GM21423 (cell line): ENCODE data around the gene MGRN1.

ENCODE experiments used
- ATAC-seq: cut with Tn5 transposase; IDR thresholded peaks from one replicate; pipeline ENCODE4 v1.9.1; 2021; ENCODE audit warnings: mild to moderate bottlenecking, moderate library complexity; ENCODE audit not compliant: unreplicated experiment

Gene MGRN1

DNA sequence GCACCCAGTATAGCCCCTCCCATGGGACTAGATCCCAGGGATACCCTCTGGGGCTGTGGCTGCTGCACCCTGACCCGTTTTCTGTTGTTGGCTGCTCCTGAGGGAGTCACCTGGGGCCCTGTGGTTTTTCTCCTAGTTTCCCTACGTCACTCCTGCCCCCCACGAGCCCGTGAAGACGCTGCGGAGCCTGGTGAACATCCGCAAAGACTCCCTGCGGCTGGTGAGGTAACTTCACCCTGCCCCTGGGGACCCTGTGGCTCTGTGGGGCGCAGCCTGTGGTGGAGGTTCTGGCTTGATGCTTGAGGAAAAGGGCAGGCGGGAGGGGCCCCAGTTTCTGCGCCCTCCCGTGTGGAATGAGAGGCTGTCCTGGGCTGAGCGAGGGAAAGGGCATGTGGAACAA, 27.2 kb downstream of the MGRN1 start:
- ATAC-seq = peak; percentile 39

DNA sequence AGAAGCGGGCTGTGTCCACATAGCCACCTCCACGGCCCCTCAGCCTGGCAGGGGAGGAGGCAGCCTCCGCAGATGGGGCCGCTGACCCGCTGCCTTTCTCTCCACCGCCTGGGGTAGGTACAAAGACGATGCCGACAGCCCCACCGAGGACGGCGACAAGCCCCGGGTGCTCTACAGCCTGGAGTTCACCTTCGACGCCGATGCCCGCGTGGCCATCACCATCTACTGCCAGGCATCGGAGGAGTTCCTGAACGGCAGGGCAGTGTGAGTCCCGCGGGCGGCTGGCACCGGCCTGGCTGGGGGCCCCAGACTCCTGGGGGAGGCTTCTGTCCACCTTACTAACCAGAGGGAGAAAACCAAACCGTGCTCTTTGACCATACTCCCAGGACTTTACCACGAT, 27.9 kb downstream of the MGRN1 start:
- ATAC-seq = no peak

DNA sequence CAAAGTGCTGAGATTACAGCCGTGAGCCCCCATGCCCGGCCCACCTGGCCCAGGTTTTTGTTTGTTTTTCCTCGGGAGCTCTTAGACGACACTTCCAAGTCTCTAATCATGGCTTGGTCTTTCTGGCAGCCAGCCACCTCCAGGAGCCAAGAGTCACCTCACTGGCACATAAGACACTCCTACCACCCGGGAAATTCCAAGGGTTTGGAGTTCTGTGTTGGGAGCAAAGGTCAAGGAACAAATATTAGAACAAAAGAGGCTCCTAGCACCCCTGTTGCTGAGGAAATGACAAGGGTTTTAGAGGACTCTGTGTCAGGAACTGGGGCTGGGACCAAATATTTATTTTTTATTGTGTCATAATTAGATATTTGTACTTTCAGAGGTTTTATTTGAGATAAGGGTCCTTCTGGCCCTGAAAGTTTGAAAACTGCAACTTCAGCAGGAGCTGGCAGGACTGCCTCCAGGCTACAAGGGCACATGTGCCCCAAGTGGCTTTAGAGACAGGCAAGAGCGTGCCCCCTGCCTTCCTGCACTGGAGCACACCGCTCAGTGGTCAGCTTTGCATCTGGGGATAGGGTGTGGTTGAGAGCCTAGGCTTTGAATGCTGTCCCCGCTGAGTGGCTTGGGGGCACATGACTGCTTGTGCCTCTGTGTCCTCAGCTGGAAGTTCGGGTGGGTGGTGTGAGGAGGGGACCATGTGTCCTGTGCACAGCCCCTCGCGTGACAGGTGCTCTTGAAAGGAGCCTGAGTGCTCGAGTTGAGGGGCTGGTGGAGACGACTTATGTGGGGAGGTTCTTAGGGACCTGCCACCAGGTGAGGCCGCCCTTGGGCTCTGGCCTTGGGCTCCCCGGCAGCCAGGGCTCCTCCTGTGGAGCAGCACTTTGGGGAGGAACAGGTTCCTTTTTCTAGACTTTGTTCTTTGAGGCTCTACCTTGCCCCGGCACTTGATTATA, 29.7 kb downstream of the MGRN1 start:
- ATAC-seq = no peak

DNA sequence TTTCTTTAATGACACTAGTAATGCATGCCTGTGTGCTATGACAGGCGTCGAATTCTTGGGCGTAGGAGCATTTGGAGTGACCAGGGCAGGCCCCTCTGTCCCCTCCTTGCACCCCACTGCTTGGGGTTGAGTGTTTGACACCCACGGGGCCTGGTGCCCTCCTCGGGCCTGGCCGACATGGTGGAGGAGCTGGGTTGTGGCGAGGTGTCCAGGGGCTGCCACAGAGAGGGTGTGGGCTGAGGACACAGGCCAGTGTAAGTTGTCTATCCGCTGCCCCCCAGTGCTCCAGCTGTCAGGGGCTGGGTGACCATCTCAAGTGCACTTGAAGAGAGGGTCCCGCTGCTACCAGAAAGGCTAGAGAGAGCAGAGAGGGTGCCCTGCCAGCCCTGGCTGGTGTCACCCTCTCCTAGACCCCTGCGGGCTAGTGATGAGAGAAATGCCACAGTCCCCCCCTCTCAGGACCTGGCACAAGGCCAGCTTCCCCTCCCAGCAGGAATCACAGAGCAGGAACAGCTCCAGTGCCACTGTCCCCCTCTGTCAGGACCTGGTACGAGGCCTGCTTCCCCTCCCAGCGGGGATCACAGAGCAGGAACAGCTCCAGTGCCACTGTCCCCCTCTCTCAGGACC, 30.5 kb downstream of the MGRN1 start:
- no peak for ATAC-seq

DNA sequence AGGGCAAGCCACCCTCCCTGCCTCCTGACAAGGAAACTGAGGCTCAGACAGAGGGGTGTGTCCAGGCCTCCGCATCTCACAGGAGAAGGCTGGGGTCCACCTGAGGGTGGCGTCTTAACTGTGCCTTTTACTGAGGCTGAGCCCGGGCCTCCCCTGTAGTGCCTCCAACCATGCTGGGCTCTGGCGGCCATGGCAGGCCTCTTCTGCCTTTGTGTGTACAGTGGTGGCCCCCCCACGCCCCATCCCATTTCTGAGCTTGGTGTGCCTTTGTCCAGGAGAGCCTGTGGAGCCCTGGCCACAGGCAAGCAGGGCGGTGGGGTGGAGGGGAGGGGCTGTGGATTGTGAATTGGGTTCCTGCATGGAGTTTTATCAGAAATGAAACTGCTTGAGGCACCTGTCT, 31.2 kb downstream of the MGRN1 start:
- no peak for ATAC-seq

DNA sequence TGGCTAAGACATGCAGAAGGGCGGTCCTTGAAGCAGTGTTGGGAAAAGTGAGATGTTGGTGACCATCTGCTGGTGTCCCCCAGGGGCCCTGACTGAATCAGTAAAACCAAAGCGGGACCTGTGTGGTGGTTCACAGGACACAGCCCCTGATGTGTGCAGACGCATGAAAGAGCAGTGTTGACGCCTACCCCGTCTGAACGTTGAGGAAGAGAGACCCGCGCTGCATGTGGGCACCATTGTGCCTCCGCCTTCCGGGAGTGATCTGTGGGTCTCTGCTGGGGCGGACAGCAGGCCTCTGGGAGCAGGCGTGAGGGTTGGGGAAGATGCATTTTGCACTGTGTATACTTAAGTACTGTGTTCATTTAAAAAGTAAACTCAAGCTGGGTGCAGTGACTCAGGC, 31.6 kb downstream of the MGRN1 start:
- no peak for ATAC-seq

DNA sequence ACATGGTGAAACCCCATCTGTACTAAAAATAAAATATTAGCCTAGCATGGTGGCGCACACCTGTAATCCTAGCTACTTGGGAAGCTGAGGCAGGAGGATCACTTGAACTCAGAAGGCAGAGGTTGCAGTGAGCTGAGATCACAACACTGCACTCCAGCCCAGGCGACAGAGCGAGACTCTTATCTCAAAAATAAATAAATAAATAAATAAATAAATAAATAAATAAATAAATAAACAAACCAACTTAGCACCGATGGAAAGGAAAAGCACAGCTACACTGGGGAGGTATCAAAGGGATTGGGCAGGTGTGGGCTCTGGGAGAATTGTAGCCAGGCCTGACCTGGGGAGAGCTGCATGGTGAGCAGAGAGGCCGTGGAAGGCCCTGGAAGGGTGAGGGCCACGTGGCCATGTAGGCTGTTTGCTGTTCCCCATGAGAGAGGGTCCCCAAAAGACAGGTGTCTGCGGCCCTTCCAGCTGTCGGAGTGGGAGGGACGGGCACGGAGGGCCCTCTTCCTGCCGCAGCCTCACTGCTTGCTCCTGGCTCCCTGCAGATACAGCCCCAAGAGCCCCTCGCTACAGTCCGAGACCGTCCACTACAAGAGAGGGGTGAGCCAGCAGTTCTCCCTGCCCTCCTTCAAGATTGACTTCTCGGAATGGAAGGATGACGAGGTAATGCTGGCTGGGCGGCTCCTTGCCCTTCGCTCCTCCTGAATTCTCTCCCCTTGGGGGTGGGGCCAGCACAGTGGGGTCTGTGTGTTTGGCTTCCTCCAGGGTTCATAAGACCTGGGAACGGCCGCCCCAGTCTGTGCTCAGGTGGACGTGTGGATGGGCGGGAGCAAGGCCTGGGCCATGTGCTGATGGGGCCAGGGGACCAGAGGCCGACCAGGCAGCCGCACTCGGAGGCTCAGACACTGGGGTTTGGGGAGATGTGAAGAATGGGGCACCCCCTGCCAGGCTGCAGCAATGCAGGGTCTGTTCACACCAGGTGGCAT, 32.4 kb downstream of the MGRN1 start:
- ATAC-seq = no peak

DNA sequence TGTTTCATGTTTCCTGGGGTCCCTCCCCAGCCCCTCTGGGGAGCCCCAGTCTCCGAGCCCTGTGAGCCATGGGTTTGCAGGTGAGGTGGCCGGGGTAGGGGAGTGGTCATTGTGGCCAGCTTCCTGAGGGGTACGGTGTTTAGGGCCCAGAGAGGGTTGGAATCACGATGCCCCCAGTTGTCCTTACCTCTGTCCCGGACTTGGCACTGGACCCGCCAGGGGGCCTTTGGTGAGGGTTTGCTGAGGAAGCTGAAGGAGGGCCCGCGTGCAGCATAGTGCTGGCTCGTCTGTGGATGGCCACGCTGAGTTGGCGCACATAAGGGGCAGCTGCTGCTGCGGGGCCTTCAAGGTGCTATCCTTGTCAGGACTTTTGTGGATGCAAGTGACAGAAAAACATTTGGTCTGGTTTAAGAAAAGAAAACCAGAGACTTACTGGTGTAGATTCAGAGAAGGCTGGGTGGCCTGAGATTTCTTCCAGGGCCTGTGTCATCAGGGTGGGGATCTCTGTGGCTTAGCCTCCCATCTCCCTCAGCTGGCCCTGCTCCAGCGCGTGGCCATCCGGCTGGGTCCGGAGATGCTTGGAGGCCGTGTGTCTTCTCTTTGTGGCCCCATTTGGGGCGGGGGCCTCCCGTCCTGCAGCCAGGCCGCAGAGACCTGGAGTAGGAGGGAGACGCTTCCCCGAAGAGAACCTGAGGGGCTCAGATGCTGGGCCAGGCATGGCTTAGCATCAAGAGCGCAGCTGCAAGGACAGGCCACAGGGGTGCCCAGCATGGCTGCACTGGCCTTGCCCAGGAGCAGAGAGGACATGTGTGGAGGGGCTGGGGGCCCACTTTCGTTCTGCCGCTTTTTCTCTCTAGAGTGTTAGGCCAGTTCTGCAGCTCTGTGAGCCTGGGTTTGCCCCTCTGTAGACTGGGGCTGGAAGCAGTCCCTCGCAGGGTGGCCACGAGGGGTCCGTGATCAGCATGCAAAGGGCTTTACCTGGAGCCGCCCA, 35.0 kb downstream of the MGRN1 start:
- ATAC-seq = no peak

DNA sequence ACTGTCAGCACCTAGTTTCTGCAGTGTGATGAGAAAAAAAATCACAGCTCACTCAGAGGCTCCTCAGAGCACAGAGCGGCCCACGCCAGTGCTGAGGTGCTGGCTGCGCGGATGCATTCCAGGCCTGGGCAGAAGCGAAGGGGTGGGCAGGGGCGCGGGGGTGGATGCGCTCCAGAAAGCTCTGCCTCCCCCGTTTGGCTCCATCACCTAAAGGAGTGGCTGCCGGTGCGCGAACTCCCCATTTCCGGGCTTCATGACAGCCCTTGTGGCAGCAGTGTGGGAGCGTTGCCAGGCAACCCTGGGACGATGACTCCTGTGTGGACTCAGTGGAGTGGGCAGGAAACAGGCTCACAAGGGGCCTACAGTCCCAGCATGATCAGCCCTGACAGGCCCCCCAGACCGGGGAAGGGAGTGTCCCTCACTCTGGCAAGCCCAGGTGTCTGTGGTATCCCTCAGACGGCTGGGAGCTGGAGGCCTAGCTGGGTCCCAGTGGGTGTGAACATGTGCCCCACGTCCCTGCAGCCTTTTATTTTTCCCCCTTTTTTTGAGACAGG, 35.9 kb downstream of the MGRN1 start:
- no peak for ATAC-seq

DNA sequence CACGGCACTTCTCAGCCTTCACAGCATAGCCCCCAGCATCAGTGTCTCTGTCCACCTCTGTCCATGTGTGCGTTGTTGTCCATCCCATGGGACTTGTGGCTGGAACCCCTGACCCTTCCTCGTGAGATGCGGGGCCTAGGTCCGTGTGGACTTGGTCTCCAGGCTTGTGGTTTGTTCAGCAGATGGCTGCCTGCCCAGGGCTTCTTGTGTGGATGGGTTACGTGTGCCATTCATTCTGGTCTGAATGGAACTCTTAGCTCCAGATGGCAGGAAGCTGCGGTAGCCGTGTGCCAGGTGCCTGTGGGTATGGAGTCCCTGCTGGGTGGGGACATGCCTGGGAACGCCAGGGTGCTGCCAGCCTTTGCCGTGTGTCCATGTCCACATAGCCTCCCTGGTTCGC, 37.0 kb downstream of the MGRN1 start:
- no peak for ATAC-seq

DNA sequence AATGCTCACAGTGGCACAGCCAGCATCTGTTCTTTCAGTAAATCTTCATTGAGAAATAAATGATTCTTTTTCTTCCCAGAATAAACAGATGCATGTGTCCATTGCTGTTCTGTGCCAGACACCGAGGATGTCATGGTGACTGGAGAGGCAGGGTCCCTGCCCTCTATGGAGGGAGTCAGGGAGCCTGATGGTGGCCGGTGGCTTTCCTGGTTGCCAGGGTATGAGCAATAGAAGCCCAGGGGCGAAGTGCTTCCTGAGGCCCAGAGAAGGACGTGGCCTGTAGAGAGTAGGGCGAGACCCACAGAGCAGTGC, 38.8 kb downstream of the MGRN1 start:
- ATAC-seq = no peak

DNA sequence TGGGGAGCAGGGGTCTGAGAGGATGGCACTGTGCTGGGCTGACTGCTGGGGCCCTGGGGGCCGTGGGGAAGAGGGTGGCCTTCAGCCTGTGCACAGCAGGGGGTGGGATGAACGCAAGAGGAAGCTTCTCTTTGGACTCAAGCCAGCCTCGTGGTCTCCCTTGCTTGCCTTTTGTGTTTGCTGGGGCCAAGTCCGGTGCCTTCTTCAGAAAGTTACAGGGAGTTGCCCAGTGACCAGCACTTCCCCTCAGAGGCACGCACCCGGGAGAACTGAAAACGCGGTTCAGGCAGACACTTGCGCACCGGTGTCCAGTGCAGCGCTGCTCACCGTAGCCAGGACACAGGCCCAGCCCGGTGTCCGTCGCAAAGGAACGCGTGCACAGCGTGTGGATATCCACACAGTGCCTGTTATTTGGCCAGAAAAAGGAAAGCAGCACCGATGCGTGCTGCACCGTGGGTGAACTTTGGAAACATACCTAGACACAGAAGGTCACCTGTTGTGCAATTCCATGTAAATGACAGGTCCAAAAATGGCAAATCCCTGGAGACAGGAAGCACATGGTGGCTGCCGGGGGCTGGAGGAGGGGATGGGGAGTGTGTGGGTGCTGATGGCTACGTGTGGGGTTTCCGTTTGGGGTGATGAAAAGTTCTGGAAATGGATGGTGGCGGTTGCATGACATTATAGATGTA, 39.3 kb downstream of the MGRN1 start:
- ATAC-seq = no peak

DNA sequence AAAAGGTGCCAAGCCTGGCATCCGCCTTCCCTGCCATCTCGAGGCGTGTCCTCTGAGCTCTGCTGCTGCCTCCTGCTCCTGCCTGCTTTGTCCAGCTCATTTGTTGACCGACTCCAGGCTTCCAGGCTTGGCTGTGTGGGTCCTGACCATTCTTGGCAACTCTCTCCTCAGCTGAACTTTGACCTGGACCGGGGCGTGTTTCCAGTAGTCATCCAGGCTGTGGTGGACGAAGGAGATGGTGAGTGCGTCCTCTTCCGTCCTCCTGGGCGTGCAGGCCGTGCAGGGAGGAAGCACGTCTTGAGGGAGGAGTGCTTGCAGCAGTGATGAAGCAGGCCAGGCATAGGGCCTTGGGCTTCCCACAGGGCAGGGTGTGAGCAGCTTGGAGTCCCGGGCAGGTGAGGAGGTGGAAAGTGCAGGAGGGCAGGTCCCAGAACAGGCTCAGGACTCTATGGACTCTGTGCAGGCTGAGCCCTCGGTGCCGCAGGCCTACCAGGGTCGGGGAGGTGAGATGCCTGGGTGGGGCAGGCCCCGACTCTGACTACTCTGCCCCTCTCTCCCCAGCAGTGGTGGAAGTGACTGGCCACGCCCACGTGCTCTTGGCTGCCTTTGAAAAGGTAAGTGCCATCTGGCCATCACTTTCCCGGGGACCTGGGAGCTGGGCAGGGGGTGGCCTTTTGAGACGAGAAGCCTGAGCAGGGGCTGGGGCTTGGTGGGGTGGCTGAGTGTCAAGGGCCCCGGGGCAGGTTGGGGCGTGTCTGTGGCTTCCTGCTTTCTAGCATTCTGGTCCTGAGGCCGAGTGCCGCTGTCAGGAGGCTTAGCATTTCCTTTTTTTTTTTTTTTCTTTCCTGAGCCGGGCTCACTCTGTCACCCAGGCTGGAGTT, 40.2 kb downstream of the MGRN1 start:
- ATAC-seq = no peak

DNA sequence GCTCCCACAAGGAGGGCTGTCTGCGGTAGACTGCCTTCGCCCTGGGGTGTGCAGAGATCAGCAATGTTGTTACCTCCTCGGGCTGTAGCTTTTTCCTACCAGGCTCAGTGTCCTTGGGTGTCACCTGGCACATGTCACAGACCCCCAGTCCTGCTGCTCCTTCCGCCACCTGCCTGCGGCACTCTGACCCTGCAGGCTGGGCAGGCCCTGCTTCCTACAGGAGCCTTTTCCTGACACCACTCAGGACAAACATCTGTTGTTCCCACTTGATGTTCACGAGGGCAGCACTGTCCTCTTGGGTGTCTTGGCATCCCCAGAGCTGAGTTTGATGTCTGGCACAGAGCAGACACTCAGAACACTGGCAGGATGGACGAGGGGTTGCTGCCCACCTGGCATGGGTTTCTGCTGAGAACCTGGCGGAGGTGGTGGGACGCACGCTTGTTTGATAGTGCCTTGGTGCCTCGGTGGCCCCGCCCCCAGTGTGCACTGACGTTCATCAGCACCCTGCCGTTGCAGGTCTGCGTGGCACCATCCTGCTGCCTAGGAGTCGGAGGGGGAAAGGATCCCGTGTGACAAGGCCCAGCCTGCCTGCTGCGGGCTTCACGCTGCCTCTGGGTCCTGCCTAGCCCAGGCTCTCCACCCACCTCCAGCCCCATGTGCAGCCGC, 42.0 kb downstream of the MGRN1 start:
- ATAC-seq = no peak

DNA sequence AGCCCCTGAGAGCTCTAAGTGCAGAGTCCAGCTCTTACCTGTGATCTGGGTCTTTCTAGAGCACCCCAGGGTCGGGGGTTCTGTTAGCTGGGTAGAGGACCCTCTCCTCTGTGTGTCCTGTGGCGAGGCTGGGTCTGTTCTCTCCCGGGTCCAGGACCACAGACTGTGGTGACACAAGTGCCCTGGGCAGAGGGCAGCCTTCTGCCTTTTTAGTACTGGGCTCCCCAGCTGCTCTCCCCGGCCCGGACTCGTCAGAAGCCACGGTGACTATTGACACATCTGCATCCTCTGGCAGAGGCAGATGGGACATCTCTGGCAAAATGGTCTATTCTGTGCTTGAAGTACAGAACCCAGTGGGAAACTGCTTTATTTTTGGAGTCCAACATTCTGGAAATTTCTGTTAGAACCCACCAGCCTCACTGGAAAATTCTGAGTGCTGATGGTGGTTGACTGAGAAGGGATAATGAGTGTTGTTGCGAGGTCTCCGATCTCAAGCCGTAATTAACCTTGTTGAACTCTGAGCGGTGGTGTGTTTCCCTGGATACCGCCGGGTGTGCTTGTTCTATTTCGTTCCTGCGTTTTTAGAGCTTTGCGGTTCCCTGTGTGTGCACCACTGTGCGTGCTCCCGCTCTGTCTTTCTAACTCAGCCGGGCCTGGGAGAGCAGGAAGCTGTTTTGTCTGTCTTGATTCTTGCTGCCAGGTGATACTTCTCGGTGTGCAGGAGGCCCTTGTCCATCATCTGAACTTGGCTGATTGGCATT, 42.8 kb downstream of the MGRN1 start:
- ATAC-seq = no peak

DNA sequence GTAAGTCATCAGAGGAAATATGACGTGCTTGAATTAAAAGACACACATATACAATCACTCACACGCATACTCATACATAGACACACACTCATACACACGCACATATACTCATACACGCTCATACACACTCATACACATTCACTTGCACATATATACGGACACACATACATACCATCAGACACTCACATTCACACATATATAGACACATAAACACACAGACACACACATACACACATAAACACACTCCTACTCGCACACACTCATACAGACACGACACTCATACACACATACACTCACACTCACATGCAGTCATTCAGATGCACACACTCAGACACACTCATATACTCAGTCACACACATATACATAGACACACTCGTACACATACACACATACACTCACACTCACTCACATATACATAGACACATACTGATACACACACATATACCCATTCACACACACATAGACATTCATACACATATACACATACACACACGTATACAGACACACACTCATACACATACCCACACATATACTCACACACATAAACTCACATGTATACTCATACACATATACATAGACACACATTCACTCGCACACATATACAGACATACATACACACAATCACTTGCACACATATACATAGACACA, 43.8 kb downstream of the MGRN1 start:
- ATAC-seq = no peak
